Activated naive CD4-positive, alpha-beta T cell (primary cell): ENCODE results near the gene R3HDM2.
"Not testable (repeated sequence)": the region's sequence is repeated elsewhere in the genome, so short reads cannot be mapped to it uniquely, and the experiment has no call there.

ENCODE experiments used
- DNase-seq, 4 experiments: peaks; one replicate each; lab custom pipeline; 2025; lab: John Stamatoyannopoulos, UW

R3HDM2 gene

GRCh38 chr12:57426948-57427347 is 3.9 kb downstream of the R3HDM2 start:
- DNase-seq: not testable (repeated sequence)

GRCh38 chr12:57420482-57420881 is 10.4 kb downstream of the R3HDM2 start:
- no peak for DNase-seq

DNA sequence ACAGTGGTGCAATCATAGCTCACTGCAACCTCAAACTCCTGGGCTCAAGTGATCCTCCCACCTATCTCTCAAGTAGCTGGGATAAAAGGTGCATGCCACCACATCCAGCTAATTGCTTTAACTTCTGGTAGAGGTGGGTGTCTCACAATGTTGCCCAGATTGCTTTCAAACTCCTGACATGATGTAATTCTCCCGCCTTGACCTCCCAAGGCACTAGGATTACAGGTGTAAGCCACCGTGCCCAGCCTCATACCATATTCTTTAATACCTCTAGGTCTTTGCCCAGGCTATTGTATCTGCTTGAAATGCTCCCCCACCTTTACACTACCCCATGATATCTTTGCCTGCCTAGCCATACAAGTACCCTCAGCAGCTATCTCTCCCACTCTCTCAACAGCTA is 11.3 kb downstream of the R3HDM2 start:
- DNase-seq: no peak

- no peak for DNase-seq
Observed at GRCh38 chr12:57418255-57418654, 12.6 kb downstream of the R3HDM2 start.

DNA sequence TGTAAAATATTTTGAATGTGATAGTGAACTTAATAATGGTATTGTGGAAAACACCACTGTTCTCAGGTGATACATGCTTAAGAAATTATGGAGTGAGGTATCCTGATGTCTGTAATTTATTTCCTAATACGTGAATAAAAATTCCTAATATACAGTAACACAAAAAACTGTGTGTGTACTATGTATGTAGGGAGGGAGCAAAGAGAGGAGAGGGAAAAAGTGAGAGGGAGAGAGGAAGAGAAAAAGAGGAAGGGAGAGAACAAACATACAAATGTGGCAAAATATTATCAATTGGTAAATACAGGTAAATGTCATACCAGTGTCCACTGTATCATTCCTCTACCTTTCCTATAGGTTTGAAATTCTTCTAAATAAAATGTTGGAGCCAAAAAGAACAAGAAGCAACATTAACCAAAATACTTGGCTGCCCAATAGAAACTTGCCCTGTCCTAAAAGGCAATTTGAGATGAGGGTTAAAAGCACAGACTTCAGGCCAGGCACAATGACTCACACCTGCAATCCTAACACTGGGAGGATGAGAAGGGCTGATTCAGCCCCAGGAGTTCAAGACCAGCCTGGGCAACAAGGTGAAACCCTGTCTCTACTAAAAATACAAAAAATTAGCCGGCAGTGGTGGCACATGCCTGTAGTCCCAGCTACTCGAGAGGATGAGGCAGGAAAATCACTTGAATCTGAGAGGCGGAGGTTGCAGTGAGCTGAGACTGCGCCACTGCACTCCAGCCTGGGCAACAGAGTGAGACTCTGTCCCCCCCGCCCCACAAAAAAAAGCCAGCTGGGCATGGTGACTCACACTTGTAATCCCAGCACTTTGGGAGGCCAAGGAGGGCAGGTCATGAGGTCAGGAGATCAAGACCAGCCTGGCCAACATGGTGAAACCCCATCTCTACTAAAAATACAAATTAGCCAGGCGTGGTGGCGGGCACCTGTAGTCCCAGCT is 14.5 kb downstream of the R3HDM2 start:
- no peak for DNase-seq

GRCh38 chr12:57415088-57415487 is 15.8 kb downstream of the R3HDM2 start:
- no peak for DNase-seq

DNA sequence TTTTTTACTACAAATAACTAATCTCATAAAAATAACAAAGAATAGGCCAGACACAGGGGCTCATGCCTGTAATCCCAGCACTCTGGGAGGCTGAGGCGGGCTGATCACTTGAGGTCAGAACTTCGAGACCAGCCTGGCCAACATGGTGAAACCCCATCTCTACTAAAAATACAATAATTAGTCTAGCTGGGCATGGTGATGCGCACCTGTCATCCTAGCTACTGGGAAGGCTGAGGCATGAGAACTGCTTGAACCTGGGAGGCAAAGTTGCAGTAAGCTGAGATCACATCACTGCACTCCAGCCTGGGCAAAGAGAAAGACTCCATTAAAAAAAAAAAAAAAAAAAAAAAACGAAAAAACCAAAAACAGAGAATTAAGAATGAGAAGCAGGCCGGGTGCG is 16.7 kb downstream of the R3HDM2 start:
- DNase-seq: not testable (repeated sequence)

GRCh38 chr12:57410534-57410933 is 20.3 kb downstream of the R3HDM2 start:
- no peak for DNase-seq

DNA sequence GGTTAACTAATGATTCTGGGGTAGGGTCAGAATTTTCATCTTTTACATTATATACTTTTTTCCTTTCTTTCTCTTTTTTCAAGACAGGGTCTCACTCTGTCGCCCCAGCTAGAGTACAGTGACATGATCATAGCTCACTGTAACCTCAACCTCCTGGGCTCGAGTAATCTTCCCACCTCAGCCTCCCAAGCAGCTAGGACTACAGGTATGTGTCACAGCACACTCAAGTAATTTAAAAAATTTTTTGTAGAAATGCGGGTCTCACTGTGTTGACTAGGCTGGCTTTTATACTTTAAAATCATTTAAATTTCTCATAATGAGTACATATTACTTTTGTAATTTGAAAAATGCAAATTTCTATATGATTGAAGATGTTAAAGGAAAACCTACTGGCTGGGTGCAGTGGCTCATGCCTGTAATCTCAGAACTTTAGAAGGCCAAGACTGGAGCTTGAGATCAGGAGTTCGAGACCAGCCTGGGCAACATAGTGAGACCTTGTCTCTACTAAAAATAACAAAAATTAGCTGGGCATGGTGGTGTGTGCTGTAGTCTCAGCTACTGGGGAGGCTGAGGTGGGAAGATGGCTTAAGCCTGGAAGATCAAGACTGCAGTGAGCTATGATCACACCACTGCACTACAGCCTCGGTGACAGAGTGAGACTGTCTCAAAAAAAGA is 25.7 kb downstream of the R3HDM2 start:
- no peak for DNase-seq

DNA sequence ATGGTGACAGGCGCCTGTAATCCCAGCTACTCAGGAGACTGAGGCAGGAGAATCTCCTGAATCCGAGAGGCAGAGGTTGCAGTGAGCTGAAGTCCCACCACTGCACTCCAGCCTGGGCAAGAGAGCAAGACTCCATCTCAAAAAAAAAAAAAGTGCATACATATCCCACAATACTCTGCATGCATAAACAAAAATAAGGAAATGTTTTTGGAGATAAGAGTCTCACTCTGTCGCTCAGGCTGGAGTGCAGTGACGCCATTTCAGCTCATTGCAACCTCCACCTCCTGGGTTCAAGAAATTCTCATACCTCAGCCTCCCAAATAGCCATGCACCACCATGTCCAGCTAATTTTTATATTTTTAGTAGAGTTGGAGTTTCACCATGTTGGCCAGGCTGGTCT is 28.7 kb downstream of the R3HDM2 start:
- not testable (repeated sequence) for DNase-seq

- DNase-seq: no peak
Observed at GRCh38 chr12:57401165-57401564, 29.7 kb downstream of the R3HDM2 start.

- DNase-seq: not testable (repeated sequence)
Observed at GRCh38 chr12:57399718-57400463, 31.0 kb downstream of the R3HDM2 start.

GRCh38 chr12:57397441-57397840 is 33.4 kb downstream of the R3HDM2 start:
- no peak for DNase-seq

- DNase-seq: no peak
Observed at GRCh38 chr12:57395121-57395520, 35.7 kb downstream of the R3HDM2 start.

GRCh38 chr12:57390174-57390573 is 40.7 kb downstream of the R3HDM2 start:
- DNase-seq: no peak

DNA sequence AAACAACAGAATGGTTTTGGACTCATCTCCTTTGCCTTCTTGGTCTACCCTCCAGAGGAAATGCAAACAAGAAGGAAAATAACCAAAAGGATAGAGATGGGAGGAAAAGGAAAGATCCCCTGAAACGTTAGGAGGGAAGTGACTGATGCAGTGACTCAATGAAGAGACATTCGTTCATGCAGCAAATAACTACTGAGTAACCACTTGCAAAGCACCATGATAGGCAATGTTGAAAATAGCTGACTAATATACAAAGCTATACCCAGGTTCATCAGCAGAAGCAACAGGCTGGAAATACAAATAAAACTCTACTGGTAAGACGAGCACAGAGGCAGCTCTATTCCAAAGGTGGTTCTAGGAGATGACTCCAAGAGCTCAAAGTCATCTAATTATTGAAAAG is 41.8 kb downstream of the R3HDM2 start:
- DNase-seq: no peak

DNA sequence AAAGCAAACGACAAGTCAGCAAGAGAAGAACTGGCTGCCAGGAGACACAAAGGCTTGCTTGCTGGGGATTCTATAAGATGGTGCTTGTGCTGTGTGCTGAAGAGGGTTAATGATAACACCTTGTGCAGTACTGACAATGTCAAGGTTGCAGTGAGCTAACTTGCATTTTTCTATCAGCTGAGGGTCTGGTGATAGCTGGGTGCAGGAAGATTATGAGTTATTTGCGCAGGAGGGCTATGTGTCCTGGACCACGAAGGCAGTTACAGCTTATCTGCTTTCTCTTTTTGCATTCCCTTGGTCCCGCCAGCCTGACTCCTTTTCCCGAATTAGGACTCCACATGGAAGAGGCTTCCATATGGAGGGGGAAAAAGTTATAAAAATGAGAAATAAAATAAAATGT is 42.4 kb downstream of the R3HDM2 start:
- no peak for DNase-seq

DNA sequence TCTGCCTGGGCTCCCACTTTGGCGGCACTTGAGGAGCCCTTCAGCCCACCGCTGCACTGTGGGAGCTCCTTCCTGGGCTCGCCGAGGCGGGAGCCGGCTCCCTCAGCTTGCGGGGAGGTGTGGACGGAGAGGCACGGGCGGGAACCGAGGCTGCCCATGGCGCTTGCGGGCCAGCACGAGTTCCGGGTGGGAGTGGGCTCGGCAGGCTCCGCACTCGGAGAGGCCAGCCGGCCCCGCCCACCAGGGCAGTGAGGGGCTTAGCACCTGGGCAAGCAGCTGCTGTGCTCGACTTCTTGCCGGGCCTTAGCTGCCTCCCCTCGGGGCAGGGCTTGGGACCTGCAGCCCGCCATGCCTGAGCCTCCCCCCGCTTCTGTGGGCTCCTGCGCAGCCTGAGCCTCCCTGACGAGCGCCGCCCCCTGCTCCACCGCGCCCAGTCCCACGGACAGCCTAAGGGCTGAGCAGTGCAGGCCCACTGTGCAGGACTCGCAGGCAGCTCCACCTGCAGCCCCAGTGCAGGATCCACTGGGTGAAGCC is 44.6 kb downstream of the R3HDM2 start:
- no peak for DNase-seq

GRCh38 chr12:57385586-57385985 is 45.3 kb downstream of the R3HDM2 start:
- no peak for DNase-seq

DNA sequence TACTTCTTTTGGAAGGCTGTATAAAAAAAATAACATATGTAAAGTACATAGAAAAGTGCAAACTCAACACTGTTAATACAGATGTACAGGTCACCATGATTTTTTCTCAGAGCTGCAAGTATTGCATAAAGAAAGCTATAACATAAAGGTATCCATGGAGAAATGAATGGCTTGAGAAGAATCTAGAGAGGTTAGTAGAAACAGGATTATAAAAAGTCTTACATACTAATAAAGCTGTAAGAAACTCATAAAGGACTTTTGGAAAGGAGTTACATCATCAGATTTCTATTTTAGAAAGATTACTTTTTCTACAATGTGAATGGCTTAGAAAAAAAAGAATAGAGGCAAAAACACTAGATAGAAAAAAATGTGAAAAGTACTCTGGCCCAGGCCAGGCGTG is 46.4 kb downstream of the R3HDM2 start:
- DNase-seq: no peak

- DNase-seq: no peak
Observed at GRCh38 chr12:57381693-57382220, 49.1 kb downstream of the R3HDM2 start.

DNA sequence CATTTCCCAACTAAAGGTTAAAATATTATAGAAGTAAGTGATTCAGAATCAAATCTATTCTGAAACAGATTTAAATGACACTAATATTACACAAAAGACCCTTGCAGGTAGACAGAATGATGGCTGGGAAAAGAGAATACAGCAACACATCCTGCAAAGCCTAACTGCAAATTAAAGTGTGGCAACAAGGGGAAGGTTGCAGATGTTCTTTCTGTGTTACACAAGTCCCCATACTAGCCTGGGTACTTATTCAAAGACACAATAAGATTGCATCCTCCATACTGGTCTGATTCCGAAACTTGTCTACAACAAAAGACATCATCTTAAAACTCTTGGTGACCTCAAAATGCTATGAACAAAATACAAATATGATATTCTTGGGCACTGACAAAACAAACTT is 50.5 kb downstream of the R3HDM2 start:
- no peak for DNase-seq
